Activated T-cell treated with anti-CD3 and anti-CD28 coated beads, Interleukin-2, amount 50 U/mL, for 1 hour (primary cell): ENCODE measurements around the gene ARHGAP27.
"Not testable (repeated sequence)": the region's sequence is repeated elsewhere in the genome, so short reads cannot be mapped to it uniquely, and the experiment has no call there.

Experiments
- DNase-seq: peaks from one replicate; pipeline ENCODE4 v3.0.0-alpha.2; 2020

Gene ARHGAP27

DNA sequence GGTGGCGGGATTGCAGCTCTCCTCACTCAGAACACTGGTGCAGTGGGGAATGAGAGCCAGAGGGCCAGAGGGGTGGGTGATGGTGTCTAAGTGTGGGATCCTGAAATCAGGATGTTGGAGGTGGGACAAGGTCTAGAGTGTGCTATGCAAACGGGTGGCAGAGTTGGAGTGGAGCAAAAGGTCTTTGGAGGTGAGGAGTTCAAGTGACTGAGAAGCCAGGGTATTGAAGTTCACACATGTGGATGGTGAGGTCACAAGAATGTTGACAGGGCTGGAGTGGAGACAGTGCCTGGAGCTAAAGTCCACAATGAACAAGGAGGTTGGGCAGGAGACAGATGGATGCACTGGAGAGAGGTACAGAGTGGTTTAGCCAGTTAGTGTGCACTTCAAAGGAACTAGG, 77.6 kb downstream of the ARHGAP27 start:
- DNase-seq = peak; percentile 4

- no peak for DNase-seq
Observed at GRCh38 chr17:45353043-45353442, 79.6 kb downstream of the ARHGAP27 start.

- no peak for DNase-seq
Observed at GRCh38 chr17:45351831-45352230, 80.8 kb downstream of the ARHGAP27 start.

DNA sequence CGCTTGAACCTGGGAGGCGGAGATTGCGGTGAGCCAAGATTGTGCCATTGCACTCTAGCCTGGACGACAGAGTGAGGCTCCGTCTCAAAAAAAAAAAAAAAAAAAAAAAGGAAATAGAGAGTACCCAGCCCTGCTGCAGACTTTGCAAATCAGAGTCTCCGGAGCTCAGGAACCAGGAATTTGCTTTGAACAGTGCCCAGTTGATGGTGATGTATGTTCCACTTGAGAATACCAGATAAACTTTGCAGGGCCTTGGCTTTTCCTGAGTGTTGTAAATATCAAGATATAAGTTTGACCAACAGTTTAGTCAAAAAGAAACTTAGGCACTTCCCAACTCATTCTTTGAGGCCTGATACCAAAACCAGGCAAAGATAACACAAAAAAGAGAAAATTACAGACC, 85.2 kb downstream of the ARHGAP27 start:
- DNase-seq = no peak

DNA sequence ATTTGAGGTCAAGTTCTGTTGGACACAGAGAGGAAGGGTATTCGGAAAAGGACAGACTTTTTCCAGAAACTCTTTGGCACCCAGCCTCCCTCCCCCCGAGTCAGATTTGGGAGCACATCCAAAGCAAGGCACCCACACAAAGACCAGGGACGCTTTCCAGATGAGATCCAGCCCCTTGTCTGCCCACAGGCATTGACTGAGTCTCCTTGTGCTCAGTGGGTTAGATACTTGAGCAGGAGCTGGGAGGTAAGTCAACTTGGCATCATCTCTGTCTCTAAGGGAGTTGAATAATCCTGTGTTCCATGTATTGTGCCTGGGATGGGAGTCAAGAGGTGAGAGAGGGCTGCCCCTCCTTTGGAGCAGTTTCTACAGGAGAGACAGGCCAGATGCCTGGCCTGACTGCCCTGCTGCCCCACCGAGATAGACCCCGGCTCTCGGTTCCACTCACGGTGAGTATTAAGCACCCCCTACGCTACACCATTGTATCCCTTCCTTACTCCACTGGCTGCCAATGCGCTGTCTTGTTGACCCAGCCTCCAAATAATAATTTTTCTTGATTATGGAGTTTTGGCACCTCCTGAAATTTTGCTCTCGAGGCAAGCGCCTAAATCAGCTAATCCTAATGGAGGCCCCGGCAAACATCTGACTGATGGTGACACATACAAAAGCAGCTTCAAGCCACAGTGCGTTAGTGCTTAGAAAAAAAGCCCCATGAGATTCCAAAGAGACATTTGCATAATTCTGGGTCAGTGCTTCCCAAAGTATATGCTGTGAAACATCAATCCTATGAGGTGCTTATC, 86.3 kb downstream of the ARHGAP27 start:
- DNase-seq = no peak

DNA sequence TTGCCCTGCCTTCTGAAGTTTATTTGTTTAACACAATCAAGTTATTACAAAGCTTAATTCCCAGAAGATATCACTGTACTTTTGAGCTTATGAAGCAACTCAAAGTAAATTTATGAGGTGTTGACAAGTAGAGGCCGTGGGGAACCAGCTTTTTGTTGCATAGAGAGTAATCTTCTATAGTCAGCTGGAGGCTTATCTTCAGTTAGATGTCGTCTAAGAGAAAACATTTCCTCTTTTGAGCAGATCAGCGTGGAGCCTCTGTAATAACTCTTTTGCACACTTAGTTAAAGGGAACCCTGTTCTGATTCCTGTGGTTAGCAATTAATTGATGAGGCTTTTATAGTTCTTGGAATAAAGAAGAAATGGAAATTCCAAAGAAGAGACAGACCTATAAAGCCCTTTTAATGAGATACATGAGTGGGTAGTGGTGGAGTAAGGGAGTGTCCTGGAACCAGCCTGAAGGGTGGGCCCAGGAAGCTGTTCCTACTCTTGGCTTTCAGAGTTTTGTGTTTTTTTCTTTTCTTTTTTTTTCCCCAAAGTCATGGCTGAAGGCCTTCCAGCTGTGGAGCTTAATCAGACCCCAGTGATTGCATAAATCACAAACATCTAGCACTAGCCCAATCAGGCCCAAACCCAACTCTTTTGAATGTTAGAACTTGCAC, 87.0 kb downstream of the ARHGAP27 start:
- no peak for DNase-seq

DNA sequence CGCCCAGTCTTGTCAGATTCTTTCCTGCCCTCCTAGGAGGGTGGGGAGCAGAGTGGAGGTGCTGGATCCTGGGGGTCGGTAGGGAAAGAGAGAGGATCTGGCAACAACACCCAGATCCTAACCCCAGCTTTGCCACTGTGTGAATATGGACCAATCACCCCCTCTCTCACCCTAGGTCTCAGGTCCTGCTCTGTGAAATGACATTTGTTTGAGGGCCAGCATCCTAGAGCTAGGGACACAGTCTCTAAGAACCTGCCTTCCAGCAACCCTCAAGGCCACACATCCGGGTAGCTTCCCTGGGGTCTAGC, 87.5 kb downstream of the ARHGAP27 start:
- DNase-seq = no peak

GRCh38 chr17:45343967-45344664, 88.6 kb downstream of the ARHGAP27 start:
- not testable (repeated sequence) for DNase-seq
